Astrocyte of the cerebellum (primary cell): ENCODE results near the gene RALGAPA1.

Experiments used
- DNase-seq: peaks from one replicate; pipeline ENCODE4 v3.0.0-alpha.2; 2011; ENCODE audit warnings: low read depth
- H3K4me3 ChIP-seq: 2 replicates; pipeline ENCODE4 v1.5.1; 2011; ENCODE audit warnings: mild to moderate bottlenecking, low read depth, low read length, moderate library complexity
- CTCF ChIP-seq: IDR thresholded peaks from 2 replicates; pipeline ENCODE4 v1.5.1; 2012; ENCODE audit warnings: low read length, low read depth, moderate library complexity, mild to moderate bottlenecking; ENCODE audit errors: missing control alignments
- in situ Hi-C: cut with HindIII; loops from 2 replicates; pipeline ENCODE4 v1.10.0; 2017; ENCODE audit warnings: low sequenced_read_pairs

Gene RALGAPA1

GRCh38 chr14:35727764-35728163 lies 81.3 kb downstream of the RALGAPA1 start:
- no peak overlapping the region for H3K4me3 ChIP-seq
- in situ Hi-C loops, result no loop called here
- DNase-seq, result no peak
- TF ChIP-seq CTCF, result no peak

- in situ Hi-C loops, result no loop called here
Observed at GRCh38 chr14:35725930-35726329, 83.2 kb downstream of the RALGAPA1 start.

GRCh38 chr14:35715079-35715478 lies 94.0 kb downstream of the RALGAPA1 start:
- H3K4me3 ChIP-seq, result no peak overlapping the region
- no peak for TF ChIP-seq CTCF
- no peak for DNase-seq
- in situ Hi-C loops, result no loop called here

More at GRCh38 chr14:35725930-35726329, 83.2 kb downstream of the RALGAPA1 start:
- H3K4me3 ChIP-seq, result no peak overlapping the region
- no peak for DNase-seq
- no peak for TF ChIP-seq CTCF

GRCh38 chr14:35712466-35712865 lies 96.6 kb downstream of the RALGAPA1 start:
- in situ Hi-C loops, result no loop called here
- no peak for TF ChIP-seq CTCF
- DNase-seq, result no peak
- H3K4me3 ChIP-seq, result no peak overlapping the region

GRCh38 chr14:35708062-35708461 lies 101.0 kb downstream of the RALGAPA1 start:
- in situ Hi-C loops, result no loop called here
- DNase-seq, result no peak
- TF ChIP-seq CTCF, result no peak
- no peak overlapping the region for H3K4me3 ChIP-seq

- H3K4me3 ChIP-seq, result no peak overlapping the region
- in situ Hi-C loops, result no loop called here
- no peak for TF ChIP-seq CTCF
- DNase-seq, result no peak
Observed at GRCh38 chr14:35705636-35706035, 103.5 kb downstream of the RALGAPA1 start.
